HepG2 (cell line): Measurements from ENCODE around the gene XPO5. TPM values are rescaled to one million over a fixed set of nuclear protein-coding genes. Genes with fewer than 3 reads are reported as not detected.

ENCODE experiments used
- BHLHE40 ChIP-seq: IDR thresholded peaks from 2 replicates; pipeline ENCODE4 v1.6.1; 2011; ENCODE audit warnings: low read length, improper control_type of control experiment
- GABPB1 ChIP-seq: IDR thresholded peaks from 2 replicates; pipeline ENCODE4 v1.6.1; 2016; ENCODE audit warnings: mild to moderate bottlenecking, missing genetic modification reagents, moderate library complexity, missing compliant biosample characterization
- GRHL1 ChIP-seq: sonication (generic); formaldehyde crosslinking; conservative IDR thresholded peaks from 2 replicates; pipeline ENCODE4 v1.8.0; 2022; ENCODE audit warnings: missing genetic modification reagents
- GTF3A ChIP-seq: sonication (generic); formaldehyde crosslinking; conservative IDR thresholded peaks from 2 replicates; pipeline ENCODE4 v1.4.0; 2020; ENCODE audit warnings: mild to moderate bottlenecking, missing genetic modification reagents
- HNRNPL ChIP-seq: fragments of 200-400 bp; formaldehyde crosslinking; IDR thresholded peaks from 2 replicates; pipeline ENCODE4 v1.6.1; 2017; ENCODE audit warnings: mild to moderate bottlenecking, low read depth, low read length
- HOXD1 ChIP-seq: sonication (generic); formaldehyde crosslinking; IDR thresholded peaks from 2 replicates; pipeline ENCODE4 v1.5.0; 2020; ENCODE audit warnings: missing genetic modification reagents
- MYPOP ChIP-seq: sonication (generic); formaldehyde crosslinking; IDR thresholded peaks from 2 replicates; pipeline ENCODE4 v1.8.1; 2023; ENCODE audit warnings: mild to moderate bottlenecking, moderate library complexity, missing genetic modification reagents
- NFE2 ChIP-seq: sonication (generic); formaldehyde crosslinking; IDR thresholded peaks from 2 replicates; pipeline ENCODE4 v1.4.0; 2020; ENCODE audit warnings: missing genetic modification reagents
- POLR2A ChIP-seq, 2 experiments: IDR thresholded peaks; 2 replicates each; pipeline ENCODE4 v1.6.1; 2011; ENCODE audit warnings: low read depth in 2 of 2, low read length in 2 of 2, mild to moderate bottlenecking in 1 of 2, moderate library complexity in 1 of 2; ENCODE audit not compliant: insufficient read depth in 1 of 2
- PTBP1 ChIP-seq: fragments of 200-400 bp; formaldehyde crosslinking; IDR thresholded peaks from 2 replicates; pipeline ENCODE4 v1.6.1; 2018; ENCODE audit warnings: low read length, low read depth; ENCODE audit not compliant: poor library complexity, severe bottlenecking
- SRY ChIP-seq: sonication (generic); formaldehyde crosslinking; IDR thresholded peaks from 2 replicates; pipeline ENCODE4 v1.8.0; 2022; ENCODE audit warnings: mild to moderate bottlenecking, missing genetic modification reagents
- ZNF232 ChIP-seq: sonication (generic); formaldehyde crosslinking; IDR thresholded peaks from 2 replicates; pipeline ENCODE4 v1.4.0; 2020; ENCODE audit warnings: missing genetic modification reagents, borderline replicate concordance
- ZNF354B ChIP-seq: sonication (generic); formaldehyde crosslinking; IDR thresholded peaks from 2 replicates; pipeline ENCODE4 v1.8.0; 2022; ENCODE audit warnings: mild to moderate bottlenecking, missing genetic modification reagents
- ZNF512B ChIP-seq: sonication (generic); formaldehyde crosslinking; IDR thresholded peaks from 2 replicates; pipeline ENCODE4 v1.5.1; 2020; ENCODE audit warnings: missing genetic modification reagents, mild to moderate bottlenecking, borderline replicate concordance
- ZNF564 ChIP-seq: sonication (generic); formaldehyde crosslinking; IDR thresholded peaks from 2 replicates; pipeline ENCODE4 v1.8.1; 2023; ENCODE audit warnings: mild to moderate bottlenecking, missing genetic modification reagents
- ZNF597 ChIP-seq: sonication (generic); formaldehyde crosslinking; IDR thresholded peaks from 2 replicates; pipeline ENCODE4 v1.5.0; 2020; ENCODE audit warnings: missing genetic modification reagents
- ZNF616 ChIP-seq: sonication (generic); formaldehyde crosslinking; IDR thresholded peaks from 2 replicates; pipeline ENCODE4 v1.5.0; 2020; ENCODE audit warnings: low read depth, mild to moderate bottlenecking, missing genetic modification reagents
- ZNF761 ChIP-seq: sonication (generic); formaldehyde crosslinking; conservative IDR thresholded peaks from 2 replicates; pipeline ENCODE4 v1.4.0; 2020; ENCODE audit warnings: mild to moderate bottlenecking, missing genetic modification reagents
- ZNF777 ChIP-seq: sonication (generic); formaldehyde crosslinking; IDR thresholded peaks from 2 replicates; pipeline ENCODE4 v1.4.0; 2020; ENCODE audit warnings: missing genetic modification reagents
- polyA plus RNA-seq, 8 experiments: library from polyadenylated mRNA; depleted of rRNA in 3 of 8; stranded (reverse) in 7 of 8; unstranded in 1 of 8; fragments of >200 nt; fragmentation: Illumina TruSeq in 4 of 8; extraction: Trizol in 4 of 8; gene quantifications; 2 replicates each; pipeline versions ENCODE4 v1.2.1 to v1.2.3, GENCODE V29; 2011 to 2016; ENCODE audit warnings: low read depth in 4 of 8, missing spikeins in 1 of 8, mixed read lengths in 1 of 8; ENCODE audit not compliant: insufficient read depth in 1 of 8
- total RNA-seq, 5 experiments: library from RNA; depleted of rRNA; stranded (reverse); fragments of >200 nt; fragmentation: Illumina TruSeq; extraction: Trizol; gene quantifications; 2 replicates each; pipeline ENCODE4 v1.2.3, GENCODE V29; 2016; ENCODE audit warnings: low read depth in 1 of 5

The XPO5 gene
- total and polyA plus RNA-seq, 2 of the 13 experiments (the other 11 are each of a cell fraction or from before 2014, with no cell fraction given) = 52.2 to 68.0 TPM

GRCh38 chr6:43489277-43490072, 86.4 kb downstream of the XPO5 start (continued):
- TF ChIP-seq GRHL1 = no peak
- TF ChIP-seq ZNF616 (CRISPR knock-in tag) = no peak
- TF ChIP-seq HNRNPL = peak; percentile 96
- 0 out of 2 replicates have a peak, but pooled peaks have one; percentile 67 for TF ChIP-seq SRY (CRISPR knock-in tag)
- 0 out of 2 replicates have a peak, but pooled peaks have one; percentile 17 for TF ChIP-seq ZNF761 (CRISPR knock-in tag)
- TF ChIP-seq GTF3A (CRISPR knock-in tag) = no peak
- no peak for TF ChIP-seq ZNF564 (CRISPR knock-in tag)
- TF ChIP-seq POLR2A (IDR thresholded peaks at IDR 0.05; ENCODE audit: insufficient read depth in 1 of 2, low read depth in 2 of 2, low read length in 2 of 2) = no peak
- no peak for TF ChIP-seq NFE2
- TF ChIP-seq PTBP1 = no peak
- no peak for TF ChIP-seq MYPOP (CRISPR knock-in tag)
- 0 out of 2 replicates have a peak, but pooled peaks have one; percentile 15 for TF ChIP-seq ZNF232
- peak; percentile 17; the same call in 1 of the 2 replicates for TF ChIP-seq GABPB1 (CRISPR knock-in tag)
- peak; percentile 25; the same call in 1 of the 2 replicates for TF ChIP-seq BHLHE40
- TF ChIP-seq ZNF597 = no peak
- no peak for TF ChIP-seq ZNF512B (CRISPR knock-in tag)
- no peak for TF ChIP-seq ZNF777 (CRISPR knock-in tag)
- TF ChIP-seq ZNF354B (CRISPR knock-in tag) = no peak
- TF ChIP-seq HOXD1 (CRISPR knock-in tag) = no peak
